GM19328 (cell line): ENCODE measurements around the gene PERM1.
"Not testable (repeated sequence)": the region's sequence is repeated elsewhere in the genome, so short reads cannot be mapped to it uniquely, and the experiment has no call there.

Experiments
- ATAC-seq: cut with Tn5 transposase; IDR thresholded peaks from one replicate; pipeline ENCODE4 v1.9.1; 2021; ENCODE audit warnings: mild to moderate bottlenecking, moderate library complexity; ENCODE audit not compliant: unreplicated experiment

PERM1 gene

DNA sequence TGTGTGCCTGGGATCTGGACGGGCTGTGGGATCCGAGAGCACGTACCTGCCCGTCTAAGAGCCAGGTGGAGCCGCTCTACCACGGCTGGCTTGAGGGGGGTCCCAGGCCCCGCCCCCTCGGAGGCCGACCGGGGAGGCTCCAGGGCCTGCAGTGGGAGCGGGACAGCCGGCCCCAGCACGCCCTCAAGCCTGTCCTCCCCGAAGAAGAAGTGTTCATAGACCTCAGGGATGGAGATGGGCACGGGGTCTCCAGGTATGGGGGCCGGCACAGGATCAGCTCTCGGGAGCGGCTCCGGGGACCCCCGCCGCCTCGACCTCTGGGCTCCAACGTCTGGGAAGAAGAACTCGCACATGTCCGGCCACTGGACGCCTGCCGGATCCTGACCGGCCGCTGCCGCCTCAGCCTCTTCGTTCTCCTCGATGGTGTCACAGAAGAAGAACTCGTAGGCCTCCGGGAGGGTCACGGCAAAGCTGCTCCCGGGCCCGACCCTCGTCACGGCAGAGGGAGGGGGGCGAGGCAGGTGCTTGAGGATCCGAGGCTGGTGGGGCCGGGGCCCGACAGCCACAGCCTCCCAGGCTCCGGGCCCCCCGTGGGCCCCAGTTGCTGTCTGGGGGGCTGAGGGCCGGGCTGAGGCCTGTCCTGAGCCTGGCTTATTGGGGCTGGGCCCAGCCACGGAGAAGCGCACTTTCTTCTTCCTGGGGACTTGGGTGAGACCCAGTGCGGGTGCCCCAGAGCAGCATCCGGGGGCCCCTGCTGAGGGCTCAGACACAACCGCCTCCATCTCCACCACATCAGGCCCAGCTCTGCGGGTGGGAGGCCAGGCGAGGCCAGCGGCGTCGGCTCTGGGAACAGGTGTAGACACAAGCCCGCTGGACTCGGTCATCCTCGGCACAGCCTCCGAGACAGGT, 2.8 kb downstream of the PERM1 start:
- no peak for ATAC-seq

DNA sequence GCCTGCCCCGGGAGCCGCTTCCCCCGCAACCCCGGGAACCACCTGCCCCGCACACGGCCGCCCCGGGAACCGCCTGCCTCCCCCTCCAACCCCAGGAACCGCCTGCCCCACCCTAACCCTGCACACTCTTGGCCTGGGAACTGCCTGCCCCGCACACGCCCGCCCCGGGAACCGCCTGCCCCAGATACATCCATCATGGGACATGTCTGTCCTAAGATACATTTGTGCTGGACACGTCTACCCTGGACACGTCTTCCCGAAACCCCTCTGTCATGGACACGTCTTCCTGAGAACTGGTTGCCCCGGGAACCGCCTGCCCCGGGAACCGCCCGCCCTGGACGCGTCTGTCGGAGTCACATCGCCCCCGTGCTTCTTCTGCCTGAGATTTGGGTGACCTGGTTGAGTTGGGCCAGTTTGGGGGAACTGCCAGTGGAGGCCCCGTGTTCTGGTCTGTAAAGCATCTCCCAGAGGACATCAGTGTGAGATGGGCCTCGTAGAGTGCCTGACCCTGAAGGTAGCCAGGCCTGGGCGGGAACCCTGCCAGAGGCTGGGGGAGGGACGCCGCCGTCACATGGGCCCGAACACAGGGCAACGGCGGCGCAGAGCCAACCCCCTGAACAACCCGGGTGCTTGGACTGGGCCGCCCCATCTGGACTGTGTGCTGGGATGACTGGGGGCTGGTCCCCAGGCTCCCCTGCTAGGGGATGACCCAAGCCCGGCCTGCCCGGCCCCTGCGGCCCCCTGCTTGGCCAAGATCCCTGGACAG, 3.6 kb downstream of the PERM1 start:
- no peak for ATAC-seq

DNA sequence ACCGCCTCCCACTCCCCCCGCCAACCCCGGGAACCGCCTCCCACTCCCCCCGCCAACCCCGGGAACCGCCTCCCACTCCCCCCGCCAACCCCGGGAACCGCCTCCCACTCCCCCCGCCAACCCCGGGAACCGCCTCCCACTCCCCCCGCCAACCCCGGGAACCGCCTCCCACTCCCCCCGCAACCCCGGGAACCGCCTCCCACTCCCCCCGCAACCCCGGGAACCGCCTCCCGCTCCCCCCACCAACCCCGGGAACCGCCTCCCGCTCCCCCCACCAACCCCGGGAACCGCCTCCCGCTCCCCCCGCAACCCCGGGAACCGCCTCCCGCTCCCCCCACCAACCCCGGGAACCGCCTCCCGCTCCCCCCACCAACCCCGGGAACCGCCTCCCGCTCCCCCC, 5.1 kb downstream of the PERM1 start:
- not testable (repeated sequence) for ATAC-seq

DNA sequence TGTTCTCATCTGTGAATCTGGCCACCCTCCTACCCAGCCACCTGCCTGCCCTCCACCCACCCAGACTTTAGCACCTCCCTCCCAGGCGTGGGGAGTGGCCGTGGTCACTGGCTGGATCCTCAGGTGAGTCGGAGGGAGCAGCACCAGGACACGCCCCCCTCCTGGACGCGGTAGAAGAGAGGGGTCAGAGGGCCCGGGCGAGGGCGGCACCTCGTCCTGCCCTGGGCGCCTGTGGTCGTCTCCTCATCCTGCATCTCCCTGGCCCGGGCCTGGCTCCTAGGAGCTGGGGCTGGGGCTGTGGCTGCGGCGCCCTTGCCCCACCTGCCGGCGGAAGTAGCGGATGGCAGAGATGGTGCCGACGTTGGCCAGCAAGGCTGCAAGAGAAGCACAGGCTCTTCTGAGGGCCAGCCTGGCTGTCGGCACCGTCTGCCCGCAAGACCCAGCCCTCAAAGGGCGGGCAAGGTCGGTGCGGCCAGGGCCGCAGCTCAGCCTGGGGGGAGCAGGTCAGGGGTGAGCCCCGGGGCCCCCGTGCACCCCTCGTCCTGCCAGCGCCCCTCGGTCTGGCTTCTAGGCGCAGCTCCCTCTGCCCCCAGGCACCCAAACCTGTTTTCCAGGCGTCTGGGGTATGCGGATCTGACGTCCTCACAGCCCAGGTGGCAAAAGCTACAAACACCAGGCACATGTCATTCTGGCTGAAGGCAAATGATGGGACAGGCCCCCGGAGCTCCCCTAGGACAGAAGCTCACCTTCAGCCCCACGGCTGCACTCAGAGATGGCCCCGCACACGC, 5.8 kb downstream of the PERM1 start:
- ATAC-seq, result no peak

DNA sequence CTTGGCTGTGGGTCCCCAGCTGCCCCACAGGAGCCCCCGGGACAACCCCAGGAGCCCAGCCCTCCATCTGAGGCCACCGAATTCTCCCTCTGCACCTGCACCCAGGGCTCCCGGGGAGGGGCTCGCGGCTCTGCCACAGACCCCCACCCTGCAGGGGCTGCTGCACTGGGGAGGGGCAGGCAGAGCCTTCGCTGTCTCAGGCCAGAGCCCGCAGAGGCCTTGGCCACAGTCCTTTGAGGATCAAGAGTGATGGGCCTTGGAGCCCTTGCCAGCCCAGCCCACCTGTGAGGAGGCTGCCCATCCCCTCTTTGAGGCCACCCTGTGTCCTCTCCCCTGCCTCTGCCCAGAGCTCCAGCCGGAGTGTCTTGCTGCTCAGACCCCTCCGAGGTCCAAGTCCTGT, 6.5 kb downstream of the PERM1 start:
- no peak for ATAC-seq

DNA sequence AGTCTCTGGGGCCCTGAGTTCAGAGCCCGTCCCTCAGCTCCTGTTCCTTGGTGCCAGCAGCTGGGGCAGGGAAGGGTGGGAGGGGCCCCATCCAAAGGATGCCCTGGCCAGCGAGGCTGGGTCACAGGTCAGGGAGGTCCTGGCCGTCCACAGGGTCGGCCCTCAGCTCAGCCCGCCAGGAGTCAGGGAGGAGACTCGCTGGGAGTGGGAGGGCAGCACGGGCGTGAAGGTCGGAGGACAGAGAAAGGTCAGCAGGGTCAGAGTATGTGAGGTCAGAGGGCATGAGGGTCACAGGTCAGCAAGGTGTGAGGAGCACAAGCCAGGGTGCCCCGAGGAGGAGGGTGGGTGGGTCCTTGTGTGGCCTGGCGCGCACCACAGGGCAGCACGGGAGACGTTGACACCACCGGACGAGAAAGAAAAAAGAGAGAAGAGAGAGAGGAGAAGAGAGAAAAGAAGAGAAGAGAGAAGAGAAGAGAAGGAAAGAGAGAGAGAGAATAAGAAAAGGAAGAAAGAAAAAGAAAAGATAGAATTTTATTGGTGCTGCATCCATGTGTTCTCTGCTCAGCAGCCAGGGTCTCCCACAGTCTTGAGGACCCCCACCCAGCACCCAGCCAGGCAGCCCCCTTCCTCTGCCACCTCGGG, 7.1 kb downstream of the PERM1 start:
- ATAC-seq, result no peak

DNA sequence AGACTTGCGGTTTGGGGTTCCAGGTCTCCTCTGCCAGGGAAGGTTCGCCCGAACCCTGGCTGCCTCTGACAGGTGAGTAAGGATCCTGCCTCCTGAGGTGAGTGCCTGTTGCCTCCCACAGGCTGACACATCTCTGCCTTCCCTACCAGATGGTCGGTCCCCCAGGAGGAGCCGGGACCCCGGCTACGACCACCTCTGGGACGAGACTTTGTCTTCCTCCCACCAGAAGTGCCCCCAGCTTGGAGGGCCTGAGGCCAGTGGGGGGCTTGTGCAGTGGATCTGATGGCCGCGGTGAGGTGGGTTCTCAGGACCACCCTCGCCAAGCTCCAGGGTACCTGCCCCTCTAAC, 7.6 kb downstream of the PERM1 start:
- ATAC-seq, result no peak

DNA sequence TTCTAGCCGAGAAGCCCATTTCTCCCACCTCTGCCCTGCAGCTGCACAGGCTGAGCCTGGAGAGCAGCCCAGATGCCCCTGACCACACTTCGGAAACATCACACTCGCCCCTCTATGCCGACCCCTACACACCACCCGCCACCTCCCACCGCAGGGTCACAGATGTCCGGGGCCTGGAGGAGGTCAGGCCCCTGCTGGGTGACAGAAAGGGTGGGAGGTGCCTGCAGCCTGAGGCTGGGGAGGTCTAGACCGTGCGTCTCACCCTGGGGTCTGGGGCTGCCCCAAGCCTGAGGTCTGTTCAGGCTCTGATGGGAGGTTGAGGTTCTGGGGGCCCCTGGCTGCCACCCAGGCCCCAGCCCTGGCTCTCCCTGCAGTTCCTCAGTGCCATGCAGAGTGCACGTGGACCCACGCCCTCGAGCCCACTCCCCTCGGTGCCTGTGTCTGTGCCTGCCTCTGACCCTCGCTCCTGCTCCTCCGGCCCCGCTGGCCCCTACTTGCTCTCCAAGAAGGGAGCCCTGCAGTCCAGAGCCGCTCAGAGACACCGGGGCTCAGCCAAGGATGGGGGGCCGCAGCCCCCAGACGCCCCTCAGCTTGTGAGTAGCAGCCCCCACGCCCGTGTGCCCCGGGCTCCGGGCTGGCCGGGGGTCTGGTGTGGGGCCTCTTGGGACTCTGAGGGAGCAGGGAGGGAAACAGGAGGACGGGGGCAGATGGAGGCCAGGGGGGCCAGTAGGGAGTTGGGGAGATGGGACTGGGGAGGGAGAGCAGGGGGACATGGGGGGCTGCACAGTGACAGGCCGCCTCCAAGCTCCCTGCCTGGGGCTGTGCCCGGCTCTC, 8.2 kb downstream of the PERM1 start:
- no peak for ATAC-seq

DNA sequence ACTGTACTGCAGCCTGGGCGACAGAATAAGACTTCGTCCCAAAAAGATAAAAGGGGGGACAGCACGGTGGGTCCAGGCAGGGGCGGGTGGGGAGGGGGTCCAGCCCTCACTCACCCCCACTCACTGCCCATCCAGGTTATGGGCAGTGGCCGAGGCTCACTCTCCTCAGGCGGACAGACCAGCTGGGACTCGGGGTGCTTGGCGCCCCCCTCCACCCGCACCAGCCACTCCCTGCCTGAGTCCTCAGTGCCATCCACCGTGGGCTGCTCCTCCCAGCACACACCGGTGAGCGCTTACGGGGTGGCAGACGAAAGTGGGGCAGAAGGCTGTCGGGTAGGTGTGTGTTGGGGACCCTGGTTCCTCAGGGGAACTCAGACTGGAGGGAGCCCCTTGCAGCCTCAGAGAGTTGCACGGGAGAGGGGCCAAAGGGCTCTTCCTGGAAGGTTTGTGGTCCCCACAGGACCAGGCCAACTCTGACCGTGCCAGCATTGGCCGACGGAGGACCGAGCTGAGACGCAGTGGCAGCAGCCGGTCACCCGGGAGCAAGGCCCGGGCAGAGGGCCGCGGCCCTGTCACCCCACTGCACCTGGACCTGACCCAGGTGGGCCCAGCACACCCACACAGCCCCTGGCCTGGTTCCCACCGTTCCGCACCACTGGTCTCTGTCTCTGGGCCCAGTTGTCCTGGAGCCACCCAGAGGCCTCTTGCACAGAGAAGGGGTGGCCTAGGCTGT, 9.0 kb downstream of the PERM1 start:
- no peak for ATAC-seq

DNA sequence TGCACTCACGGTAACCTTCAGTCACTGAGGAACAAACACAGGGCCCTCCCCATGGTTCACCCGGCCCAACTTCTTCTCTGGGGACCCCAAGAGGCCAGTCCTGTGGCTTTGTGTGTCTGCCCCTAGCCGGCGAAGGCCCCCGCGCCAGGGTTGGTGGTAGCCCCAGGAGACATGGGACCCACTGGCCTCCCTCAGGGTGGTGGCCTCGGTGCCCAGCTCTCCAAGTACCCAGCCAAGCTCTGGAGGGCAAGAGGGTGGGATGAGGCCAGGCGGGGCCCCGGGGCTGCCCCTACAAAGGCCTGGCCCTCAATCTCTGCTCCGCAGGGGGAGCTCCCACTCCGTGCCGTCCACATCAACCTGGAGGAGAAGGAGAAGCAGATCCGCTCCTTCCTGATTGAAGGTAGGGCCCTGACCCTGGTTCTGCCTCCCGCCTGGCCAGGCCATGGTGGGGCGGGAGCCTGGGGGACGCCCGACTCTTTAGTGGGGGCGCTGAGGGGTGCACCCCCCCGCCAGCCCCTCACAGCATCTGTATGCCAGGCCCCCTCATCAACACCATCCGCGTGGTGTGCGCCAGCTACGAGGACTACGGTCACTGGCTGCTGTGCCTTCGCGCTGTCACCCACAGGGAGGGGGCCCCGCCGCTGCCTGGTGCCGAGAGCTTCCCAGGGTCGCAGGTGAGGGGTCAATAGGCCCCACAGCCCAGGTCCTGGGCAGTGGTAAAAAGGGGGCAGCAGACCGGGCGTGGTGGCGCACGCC, 10.0 kb downstream of the PERM1 start:
- ATAC-seq, result no peak

DNA sequence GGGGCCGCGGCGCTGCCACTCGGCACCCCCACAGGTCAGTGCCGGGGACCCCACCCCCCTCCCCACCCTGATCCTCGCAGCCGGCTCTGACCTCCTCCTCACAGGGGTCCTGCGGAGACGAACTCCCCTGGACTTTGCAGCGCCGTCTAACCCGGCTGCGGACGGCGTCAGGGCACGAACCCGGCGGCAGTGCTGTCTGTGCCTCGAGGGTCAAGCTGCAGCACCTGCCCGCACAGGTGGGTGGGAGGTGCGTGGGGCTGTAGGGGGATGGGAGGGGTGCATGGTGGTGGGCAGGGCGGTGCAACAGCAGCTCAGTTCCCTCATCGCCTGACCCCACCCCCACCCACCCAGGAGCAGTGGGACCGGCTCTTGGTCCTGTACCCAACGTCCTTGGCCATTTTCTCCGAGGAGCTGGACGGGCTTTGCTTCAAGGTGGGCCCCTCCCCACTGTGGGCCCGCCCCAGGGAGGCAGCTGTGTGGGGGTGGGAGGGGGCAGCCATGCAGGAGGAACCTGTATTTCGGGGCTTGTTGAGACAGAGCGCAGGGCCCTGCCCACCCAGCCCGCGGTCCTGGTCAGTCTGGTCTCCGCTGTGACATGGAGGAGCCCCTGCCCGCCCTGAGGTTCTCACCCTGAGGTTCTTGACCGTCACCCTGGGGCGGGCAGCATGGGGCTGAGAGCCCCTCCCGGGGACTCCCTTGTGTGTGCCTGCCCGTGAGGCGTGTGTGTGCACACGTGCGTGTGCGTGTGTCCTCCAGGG, 10.7 kb downstream of the PERM1 start:
- no peak for ATAC-seq

DNA sequence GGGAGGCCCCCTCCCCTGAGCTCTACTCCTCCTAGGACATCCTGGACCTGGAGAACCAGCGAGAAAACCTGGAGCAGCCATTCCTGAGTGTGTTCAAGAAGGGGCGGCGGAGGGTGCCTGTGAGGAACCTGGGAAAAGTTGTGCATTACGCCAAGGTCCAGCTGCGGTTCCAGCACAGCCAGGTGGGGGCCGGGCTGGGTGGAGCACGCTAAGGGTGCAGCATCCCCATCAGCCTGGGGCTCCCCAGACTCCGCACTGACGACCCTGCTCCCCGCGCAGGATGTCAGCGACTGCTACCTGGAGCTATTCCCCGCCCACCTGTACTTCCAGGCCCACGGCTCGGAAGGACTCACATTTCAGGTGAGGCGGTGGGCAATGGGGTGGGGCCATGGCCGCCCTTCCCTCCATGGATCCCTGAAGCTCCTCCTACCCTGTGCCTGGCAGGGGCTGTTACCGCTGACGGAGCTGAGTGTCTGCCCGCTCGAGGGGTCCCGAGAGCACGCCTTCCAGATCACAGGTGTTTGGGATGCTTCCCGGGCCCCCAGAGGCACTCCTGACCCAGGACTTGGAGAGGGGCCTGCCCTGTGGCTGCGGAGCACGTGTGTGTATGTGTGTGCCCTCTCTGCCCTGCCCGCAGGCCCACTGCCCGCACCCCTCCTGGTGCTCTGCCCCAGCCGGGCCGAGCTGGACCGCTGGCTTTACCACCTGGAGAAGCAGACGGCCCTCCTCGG, 11.5 kb downstream of the PERM1 start:
- no peak for ATAC-seq

DNA sequence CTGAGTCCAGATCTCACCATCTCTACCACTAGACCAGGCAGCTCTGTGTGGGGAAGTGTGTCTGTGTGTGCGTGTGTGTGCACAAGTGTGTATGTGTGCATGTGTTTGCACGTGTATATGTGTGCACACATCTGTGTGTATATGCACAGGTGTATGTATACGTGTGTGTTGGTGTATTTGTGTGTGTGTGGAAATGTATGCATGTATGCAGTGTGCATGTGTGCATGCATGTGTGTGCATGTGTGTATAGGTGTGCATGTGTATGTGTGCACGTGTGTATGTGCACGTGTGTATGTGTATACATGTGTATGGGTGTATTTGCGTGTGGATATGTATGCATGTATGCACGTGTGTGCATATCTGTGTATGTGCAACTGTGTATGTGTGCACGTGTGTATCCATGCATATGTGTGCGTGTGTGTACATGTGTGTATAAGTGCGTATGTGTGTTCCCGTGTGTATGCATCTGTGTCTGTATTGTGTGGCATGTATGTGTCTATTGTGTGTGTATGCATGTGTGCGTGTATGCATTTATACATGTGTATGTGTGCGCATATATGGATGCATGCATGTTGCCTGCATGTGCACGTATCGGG, 12.5 kb downstream of the PERM1 start:
- ATAC-seq, result no peak

DNA sequence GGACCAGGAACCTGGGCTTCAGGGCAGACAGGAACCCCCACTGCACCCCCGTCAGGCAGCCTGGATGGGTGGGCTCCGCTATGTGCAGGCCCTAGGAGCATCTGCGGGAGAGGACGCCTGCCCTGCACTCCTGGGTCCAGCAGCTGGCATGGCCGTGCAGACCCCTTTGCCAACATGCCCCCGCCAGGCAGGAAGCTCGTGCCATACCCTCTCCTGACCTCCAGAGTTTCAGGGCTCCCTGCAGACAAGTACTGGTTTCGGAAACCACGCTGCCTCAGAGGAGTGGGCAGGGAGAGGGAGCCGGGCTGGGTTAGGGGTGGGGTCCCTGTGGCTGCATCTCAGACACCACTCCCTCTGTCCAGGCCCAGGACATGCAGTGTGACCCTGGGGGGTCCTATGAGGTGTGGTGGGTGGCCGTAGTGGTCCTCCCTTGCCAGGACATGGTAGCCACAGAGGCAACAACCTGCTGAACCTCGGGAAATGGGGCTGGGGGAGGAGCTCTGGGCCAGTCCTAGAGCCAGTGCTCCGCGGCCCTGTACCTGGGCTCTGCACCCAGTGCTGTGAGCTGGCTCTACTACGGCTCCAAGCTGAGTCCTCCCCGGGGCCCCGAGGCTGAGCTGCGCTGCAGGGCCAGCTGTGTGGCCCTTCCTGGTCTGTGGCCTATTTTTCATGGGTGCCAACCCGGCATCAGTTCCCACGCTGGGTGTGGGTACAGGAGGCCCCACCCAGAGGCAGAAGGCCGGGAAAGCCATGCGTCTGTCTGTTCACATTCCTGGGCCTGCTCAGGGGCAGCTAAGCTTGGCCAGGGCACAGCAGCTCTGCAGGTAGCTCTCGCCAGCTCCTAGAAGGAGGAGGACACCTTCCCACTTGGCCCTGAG, 14.2 kb downstream of the PERM1 start:
- no peak for ATAC-seq

DNA sequence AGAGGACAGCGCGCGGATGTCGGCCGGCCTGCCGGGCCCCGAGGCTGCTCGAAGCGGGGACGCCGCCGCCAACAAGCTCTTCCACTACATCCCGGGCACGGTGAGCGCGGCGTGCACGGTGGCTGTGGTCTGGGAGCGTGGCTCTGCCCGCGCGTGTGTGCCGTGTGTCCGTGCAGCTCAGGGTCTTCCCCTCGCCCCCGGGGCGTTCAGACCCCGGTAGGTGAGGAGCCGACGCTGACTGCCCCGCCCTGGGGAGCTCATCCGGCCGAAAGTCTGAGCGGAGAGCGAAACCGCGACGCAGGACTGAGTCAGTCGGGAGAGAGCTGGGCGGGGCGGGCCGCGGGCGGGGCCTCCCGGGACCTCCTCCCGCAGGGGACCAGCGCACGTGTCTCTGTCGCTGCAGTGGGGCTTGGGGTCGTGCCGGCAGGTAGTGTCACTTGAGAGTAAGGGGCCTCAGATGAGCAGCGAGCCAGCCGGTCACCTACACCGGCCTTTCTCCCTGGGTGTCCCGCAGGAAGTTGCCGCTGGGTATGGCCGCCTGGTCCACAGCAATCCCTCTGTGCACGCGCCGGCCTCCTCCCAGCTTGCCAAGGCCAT, 15.1 kb downstream of the PERM1 start:
- ATAC-seq, result no peak
